GM12892 (cell line): ENCODE measurements around the gene LAMC2.

Experiments used
- POLR2A ChIP-seq: IDR thresholded peaks from 2 replicates; pipeline ENCODE4 v1.6.1; 2011; ENCODE audit warnings: low read depth, low read length, control low read depth
- POLR2AphosphoS5 ChIP-seq: IDR thresholded peaks from 2 replicates; pipeline ENCODE4 v1.6.1; 2011; ENCODE audit warnings: low read depth, low read length, control low read depth
- TAF1 ChIP-seq: IDR thresholded peaks from 2 replicates; pipeline ENCODE4 v1.6.1; 2011; ENCODE audit warnings: low read depth, mild to moderate bottlenecking, control low read depth, low read length, borderline replicate concordance

- TF ChIP-seq POLR2A, result no peak
- no peak for TF ChIP-seq POLR2AphosphoS5
- no peak for TF ChIP-seq TAF1
These were observed 101.2 kb downstream of the LAMC2 start for GRCh38 chr1:183287191-183287675.
